ENCODE results near the gene AVPR1B. TPM values are rescaled to one million over a fixed set of nuclear protein-coding genes. Genes with fewer than 3 reads are reported as not detected.

Gene AVPR1B
- under 1 TPM in 2 of 4 donors, not detected in 2; 0.18 to 0.62 TPM for total RNA-seq

- TF ChIP-seq POLR2A (IDR thresholded peaks at IDR 0.05) (no peak), CTCF (IDR thresholded peaks at IDR 0.05) (no peak)
- intact Hi-C loops (cut with DNase I; ENCODE audit: low total_unique reads): no loop called here
- Histone ChIP-seq H3K4me3 (peak within 1 kb of the TSS; percentile 17 to 26), H3K27me3 (no peaks in the 10 kb centered on the region), H3K27ac (peak within 1 kb of the TSS in 1 of 2 donors; percentile 24), H3K36me3 (no peaks in the 10 kb centered on the region), H3K4me1 (peaks cover 0 to 6% of the 10 kb centered on the region in 2 donors), H3K9me3 (peaks cover 0 to 6% of the 10 kb centered on the region in 2 donors)
- peak in 1 of 2 donors; percentile 40 for DNase-seq
These were observed at the start of gene AVPR1B for GRCh38 chr1:206117151-206117948. Gene AVPR1B (minus strand): TSS chr1:206117388. CDS start chr1:206116890, 498 bp downstream.

GRCh38 chr1:206145771-206146290 lies 28.6 kb upstream of the AVPR1B start:
- H3K27ac ChIP-seq: no peak overlapping the region
- no peak for DNase-seq
- H3K9me3 ChIP-seq: no peaks in the 10 kb centered on the region
- TF ChIP-seq POLR2A (IDR thresholded peaks at IDR 0.05) (no peak), CTCF (IDR thresholded peaks at IDR 0.05) (no peak)
- H3K36me3 ChIP-seq: no peaks in the 10 kb centered on the region
- intact Hi-C loops (cut with DNase I; ENCODE audit: low total_unique reads): no loop called here
- no peak overlapping the region for H3K4me3 ChIP-seq
- H3K4me1 ChIP-seq: no peaks in the 10 kb centered on the region
- no peaks in the 10 kb centered on the region for H3K27me3 ChIP-seq

GRCh38 chr1:206144605-206145004 lies 27.4 kb upstream of the AVPR1B start:
- H3K36me3 ChIP-seq: no peaks in the 10 kb centered on the region
- intact Hi-C loops (cut with DNase I; ENCODE audit: low total_unique reads): no loop called here
- no peaks in the 10 kb centered on the region for H3K4me1 ChIP-seq
- no peak for DNase-seq
- TF ChIP-seq POLR2A (IDR thresholded peaks at IDR 0.05) (no peak), CTCF (IDR thresholded peaks at IDR 0.05) (no peak)
- no peaks in the 10 kb centered on the region for H3K27me3 ChIP-seq
- H3K4me3 ChIP-seq: no peak overlapping the region
- H3K9me3 ChIP-seq: no peaks in the 10 kb centered on the region
- H3K27ac ChIP-seq: no peak overlapping the region

- intact Hi-C loops (cut with DNase I; ENCODE audit: low total_unique reads): no loop called here
- Histone ChIP-seq H3K27ac (no peak overlapping the region), H3K4me1 (no peaks in the 10 kb centered on the region), H3K36me3 (no peaks in the 10 kb centered on the region), H3K4me3 (no peak overlapping the region), H3K9me3 (no peaks in the 10 kb centered on the region), H3K27me3 (no peaks in the 10 kb centered on the region)
- DNase-seq: no peak
- TF ChIP-seq CTCF (IDR thresholded peaks at IDR 0.05) (no peak), POLR2A (IDR thresholded peaks at IDR 0.05) (no peak)
These were observed 26.5 kb upstream of the AVPR1B start for GRCh38 chr1:206143537-206144172.

GRCh38 chr1:206142770-206143169 lies 25.6 kb upstream of the AVPR1B start:
- no peak for DNase-seq
- intact Hi-C loops (cut with DNase I; ENCODE audit: low total_unique reads): no loop called here
- Histone ChIP-seq H3K27me3 (no peaks in the 10 kb centered on the region), H3K36me3 (no peaks in the 10 kb centered on the region), H3K27ac (no peak overlapping the region), H3K9me3 (no peaks in the 10 kb centered on the region), H3K4me1 (no peaks in the 10 kb centered on the region), H3K4me3 (no peak overlapping the region)
- TF ChIP-seq CTCF (IDR thresholded peaks at IDR 0.05) (no peak), POLR2A (IDR thresholded peaks at IDR 0.05) (no peak)

Measured in uterus (tissue), 4 donors.